Endothelial cell of umbilical vein (primary cell): Measurements from ENCODE around the gene SLC6A6. TPM values are rescaled to one million over a fixed set of nuclear protein-coding genes. Genes with fewer than 3 reads are reported as not detected.
A peak's percentile ranks its signal among the peaks of the same experiment; 100 is the strongest.

ENCODE experiments used
- Bru-seq: library from RNA; stranded (reverse); fragments of 400-500 nt; gene quantifications from one replicate; lab custom pipeline; 2021; lab: Mats Ljungman, UMichigan
- BruChase-seq, 2 experiments: library from RNA; stranded (reverse); fragments of 400-500 nt; gene quantifications; one replicate each; lab custom pipeline; 2021; lab: Mats Ljungman, UMichigan
- BruUV-seq: library from RNA; stranded (reverse); fragments of 400-500 nt; replicated peaks from 2 replicates; lab custom pipeline; 2021; lab: Mats Ljungman, UMichigan
- CTCF ChIA-PET: fragments of 300-600, 350-600 bp; sonication (Branson Sonifier 250); formaldehyde crosslinking; loops from one replicate; lab custom pipeline; 2021; ENCODE audit warnings: antibody characterized with exemption, inconsistent platforms; lab: Charles Lee
- POLR2A ChIA-PET: fragments of 300-600, 350-600 bp; sonication (Branson Sonifier 250); formaldehyde crosslinking; loops from one replicate; lab custom pipeline; 2021; ENCODE audit warnings: antibody characterized with exemption, inconsistent platforms; lab: Charles Lee
- DNase-seq: peaks from one replicate; pipeline ENCODE4 v3.0.0-alpha.2; 2011; ENCODE audit warnings: low read depth, low spot score
- FAIRE-seq: peaks from 2 replicates; lab custom pipeline; 2011; peaks lifted over from hg19 to GRCh38; lab: Jason Lieb, UNC
- H2AFZ ChIP-seq: 2 replicates; pipeline ENCODE4 v1.6.0; 2012; ENCODE audit warnings: low read depth, low read length, control low read depth, inconsistent platforms
- H3K27ac ChIP-seq: 2 replicates; pipeline ENCODE4 v1.5.1; 2011; ENCODE audit warnings: low read depth, mild to moderate bottlenecking, control low read depth, low read length, moderate library complexity; ENCODE audit not compliant: insufficient read depth
- H3K27me3 ChIP-seq, 2 experiments: 2 replicates each; pipeline versions ENCODE4 v1.6.0 to v1.6.1; 2011; ENCODE audit warnings: low read length in 2 of 2, mixed read lengths in 1 of 2; ENCODE audit not compliant: control insufficient read depth in 2 of 2, insufficient read depth in 2 of 2
- H3K36me3 ChIP-seq, 2 experiments: 2 replicates in 1 of 2; 3 replicates in 1 of 2; pipeline ENCODE4 v1.5.1; 2011; ENCODE audit warnings: low read length in 2 of 2, mild to moderate bottlenecking in 1 of 2, moderate library complexity in 1 of 2; ENCODE audit not compliant: control insufficient read depth in 2 of 2, insufficient read depth in 2 of 2; ENCODE audit errors: extremely low read depth in 1 of 2
- H3K4me1 ChIP-seq: 3 replicates; pipeline ENCODE4 v1.5.1; 2011; ENCODE audit warnings: mild to moderate bottlenecking, low read length; ENCODE audit not compliant: control insufficient read depth, insufficient read depth; ENCODE audit errors: extremely low read depth
- H3K4me2 ChIP-seq: 2 replicates; pipeline ENCODE4 v1.6.1; 2011; ENCODE audit warnings: low read length, control low read depth, mixed read lengths; ENCODE audit not compliant: insufficient read depth
- H3K4me3 ChIP-seq, 3 experiments: fragments of 200-600 bp in 1 of 3; sonication (generic), shearing (Covaris generic) in 1 of 3; replicated peaks in 1 of 3; 2 replicates each; pipeline ENCODE4 v1.5.1; 2011 to 2016; ENCODE audit warnings: control low read depth in 3 of 3, low read length in 3 of 3, mild to moderate bottlenecking in 2 of 3, inconsistent platforms in 1 of 3, low read depth in 1 of 3, moderate library complexity in 1 of 3; ENCODE audit not compliant: insufficient read depth in 1 of 3
- H3K79me2 ChIP-seq: 2 replicates; pipeline ENCODE4 v1.6.0; 2012; ENCODE audit warnings: low read length, inconsistent platforms; ENCODE audit not compliant: control insufficient read depth, insufficient read depth
- H3K9ac ChIP-seq: replicated peaks from 2 replicates; pipeline ENCODE3; 2011; ENCODE audit warnings: low read length, control low read depth; ENCODE audit not compliant: insufficient read depth; ENCODE audit errors: extremely low read depth
- H3K9me1 ChIP-seq: replicated peaks from 3 replicates; pipeline ENCODE4 v1.6.0; 2011; ENCODE audit warnings: mild to moderate bottlenecking, low read length; ENCODE audit not compliant: control insufficient read depth, insufficient read depth; ENCODE audit errors: extremely low read depth
- H3K9me3 ChIP-seq: replicated peaks from 2 replicates; pipeline ENCODE4 v1.5.1; 2012; ENCODE audit warnings: low read length, inconsistent platforms; ENCODE audit not compliant: control insufficient read depth, insufficient read depth
- H4K20me1 ChIP-seq: replicated peaks from 2 replicates; pipeline ENCODE3; 2011; ENCODE audit warnings: mild to moderate bottlenecking, low read length; ENCODE audit not compliant: control insufficient read depth, insufficient read depth; ENCODE audit errors: extremely low read depth
- CTCF ChIP-seq, 2 donors: IDR thresholded peaks; 1 replicate in 1 of 2; 2 replicates in 1 of 2; pipeline ENCODE4 v1.5.1; 2011; ENCODE audit warnings: low read length in 2 of 2, mild to moderate bottlenecking in 2 of 2, moderate library complexity in 2 of 2, control low read depth in 1 of 2, inconsistent platforms in 1 of 2, low read depth in 1 of 2; ENCODE audit not compliant: insufficient read depth in 1 of 2; ENCODE audit errors: extremely low read depth in 1 of 2
- EZH2 ChIP-seq: IDR thresholded peaks from 2 replicates; pipeline ENCODE4 v1.6.1; 2012; ENCODE audit warnings: borderline replicate concordance, low read depth, mild to moderate bottlenecking, moderate library complexity, low read length, inconsistent platforms; ENCODE audit not compliant: severe bottlenecking
- FOS ChIP-seq: IDR thresholded peaks from 2 replicates; pipeline ENCODE4 v1.6.1; 2011; ENCODE audit warnings: mild to moderate bottlenecking, low read length, moderate library complexity, borderline replicate concordance; ENCODE audit not compliant: insufficient read depth
- GATA2 ChIP-seq: IDR thresholded peaks from 2 replicates; pipeline ENCODE4 v1.7.0; 2011; ENCODE audit warnings: low read depth, mild to moderate bottlenecking, moderate library complexity, mixed read lengths, low read length; ENCODE audit not compliant: insufficient read length, insufficient read depth
- JUN ChIP-seq: IDR thresholded peaks from 2 replicates; pipeline ENCODE4 v1.6.1; 2011; ENCODE audit warnings: borderline replicate concordance, low read depth; ENCODE audit not compliant: insufficient read length, insufficient read depth
- MAX ChIP-seq: IDR thresholded peaks from 2 replicates; pipeline ENCODE4 v1.6.1; 2011; ENCODE audit not compliant: insufficient read depth, insufficient read length
- MYC ChIP-seq: IDR thresholded peaks from one replicate; pipeline ENCODE4 v1.6.1; 2011; ENCODE audit warnings: mild to moderate bottlenecking, low read depth, low read length
- POLR2A ChIP-seq: IDR thresholded peaks from 2 replicates; pipeline ENCODE4 v1.6.1; 2012; ENCODE audit warnings: low read depth, mild to moderate bottlenecking, control low read depth, low read length
- POLR2AphosphoS5 ChIP-seq: IDR thresholded peaks from 2 replicates; pipeline ENCODE4 v1.6.1; 2012; ENCODE audit warnings: low read depth, mild to moderate bottlenecking, control low read depth, low read length, moderate library complexity; ENCODE audit not compliant: insufficient read depth
- dilution Hi-C: fragments of 300-500 bp; cut with MboI; formaldehyde crosslinking; loops from one replicate; pipeline ENCODE4 v1.15.0; 2019; ENCODE audit warnings: low sequenced_read_pairs; ENCODE audit not compliant: extremely low pct_ligation_motif_present
- intact Hi-C: fragments of 100-400 bp; cut with micrococcal nuclease; formaldehyde crosslinking; loops from one replicate; pipeline ENCODE4 v1.10.0; 2022
- long read RNA-seq: library from polyadenylated mRNA; stranded (forward); transcript quantifications from one replicate; pipeline ENCODE4 v2.0.0, GENCODE V29; 2021
- polyA minus RNA-seq, 3 experiments: library from RNA; depleted of rRNA, polyadenylated mRNA; stranded (reverse); fragments of >200 nt; gene quantifications; 1 replicate in 1 of 3; 2 replicates in 2 of 3; pipeline ENCODE4 v1.2.3, GENCODE V29; 2011
- polyA plus RNA-seq, 4 experiments: library from polyadenylated mRNA; depleted of rRNA in 3 of 4; stranded (reverse) in 3 of 4; unstranded in 1 of 4; fragments of >200 nt; gene quantifications; 2 replicates each; pipeline versions ENCODE4 v1.2.1 to v1.2.3, GENCODE V29; 2011 to 2012; ENCODE audit warnings: missing spikeins in 1 of 4
- total RNA-seq: library from RNA; stranded (reverse); gene quantifications from 2 replicates; pipeline ENCODE4 v1.2.3, GENCODE V29; 2021

SLC6A6 gene
- total RNA-seq (33.8 and 38.0 TPM in 2 replicates), polyA plus RNA-seq (24.8 and 25.7 TPM in 2 replicates), polyA minus RNA-seq (75.0 and 82.1 TPM in 2 replicates), Bru-seq, nascent RNA (percentile 61 among the genes with signal in this experiment), BruChase-seq, experiment 1, labeled RNA remaining after a 6-hour chase (percentile 77 among the genes with signal in this experiment), BruChase-seq, experiment 2, labeled RNA remaining after a 2-hour chase (percentile 70 among the genes with signal in this experiment)
- polyA plus RNA-seq (2011; cell fraction: cytosol; rRNA removed) = 16.9 and 19.1 TPM in 2 replicates
- 51.5 and 59.3 TPM in 2 replicates for polyA plus RNA-seq (2011; cell fraction: nucleus; rRNA removed)
- polyA plus RNA-seq (2012) = 13.7 and 19.6 TPM in 2 replicates
- 12.4 TPM for polyA minus RNA-seq (2011; cell fraction: cytosol; rRNA and poly(A)+ RNA removed)
- 47.6 and 56.2 TPM in 2 replicates for polyA minus RNA-seq (2011; cell fraction: nucleus; rRNA and poly(A)+ RNA removed)
- long read RNA-seq, full-length matches to known transcripts = 6 of 37 reads
- long read RNA-seq, partial matches to known transcripts = 2 of 37 reads
- long read RNA-seq, other reads (novel, unspliced or antisense) = 29 of 37 reads

- TF ChIP-seq JUN = no peak
- peak; percentile 17 to 51 for TF ChIP-seq CTCF (IDR thresholded peaks at IDR 0.05; ENCODE audit: extremely low read depth in 1 of 2, insufficient read depth in 1 of 2, low read depth in 1 of 2, low read length in 2 of 2)
- TF ChIP-seq POLR2AphosphoS5 = peak; percentile 27
- no peak for TF ChIP-seq FOS
- no peak for TF ChIP-seq EZH2
- no peak for TF ChIP-seq MAX
- no peak for TF ChIP-seq MYC
- no peak for TF ChIP-seq GATA2
- TF ChIP-seq POLR2A = peak; percentile 80
- H3K9me3 ChIP-seq = no peaks in the 10 kb centered on the region
- H3K36me3 ChIP-seq = no peaks in the 10 kb centered on the region
- DNase-seq (peak; percentile 91), FAIRE-seq (peak; percentile 88)
- POLR2A ChIA-PET = interaction anchor here (0.6 to 0.7 kb wide), 3 partner anchors 53 to 279 kb away, joined by 3 read pairs; no protein-coding TSS in a partner anchor
- peak within 1 kb of the TSS; percentile 15 for H3K4me2 ChIP-seq
- no peaks in the 10 kb centered on the region for H3K9me1 ChIP-seq
- peak within 1 kb of the TSS; percentile 9 to 90 (median 34) for H3K4me3 ChIP-seq
- H2AFZ ChIP-seq = peak within 1 kb of the TSS; percentile 50
- H3K79me2 ChIP-seq = peaks cover 36% of the 10 kb centered on the region
- no peaks in the 10 kb centered on the region for H3K27me3 ChIP-seq
- BruUV-seq = no TSS peak
- dilution Hi-C loops = no loop called here
- CTCF ChIA-PET = interaction anchor here (0.7 to 4.5 kb wide), 13 partner anchors 23 to 141 kb away, joined by 3 to 37 read pairs (median 4); no protein-coding TSS in a partner anchor
- H3K9ac ChIP-seq = peak within 1 kb of the TSS; percentile 69
- intact Hi-C loops = loop anchor here (1.0 to 10.0 kb wide), 10 partner anchors 8 to 508 kb away; no protein-coding TSS in a partner anchor
- peak within 1 kb of the TSS; percentile 32 for H3K27ac ChIP-seq
- H4K20me1 ChIP-seq = no peaks in the 10 kb centered on the region
- peaks cover 12% of the 10 kb centered on the region for H3K4me1 ChIP-seq
Observed at GRCh38 chr3:14402304-14402811, at the start of gene SLC6A6. TSS of gene SLC6A6 (plus strand) at chr3:14402606. CDS start at chr3:14443635, 41,029 bp downstream.
